Activated T-helper 17 cell treated with anti-CD3 and anti-CD28 coated beads, Interleukin-2, amount 50 U/mL, for 72 hours (primary cell): ENCODE results near the gene CCDC175. TPM values are rescaled to one million over a fixed set of nuclear protein-coding genes. Genes with fewer than 3 reads are reported as not detected.

Source experiments
- ATAC-seq: fragments of 150-1000 bp; cut with Tn5 transposase; replicated peaks from 2 replicates; pipeline ENCODE4 v1.10.0; 2021; ENCODE audit warnings: mild to moderate bottlenecking, moderate library complexity
- H3K27ac Mint-ChIP-seq: one replicate; pipeline ENCODE4 v1.8.0; 2022; ENCODE audit warnings: mixed read lengths
- H3K27me3 Mint-ChIP-seq: one replicate; pipeline ENCODE4 v1.8.0; 2022; ENCODE audit warnings: mixed read lengths
- H3K36me3 Mint-ChIP-seq: one replicate; pipeline ENCODE4 v1.8.0; 2022; ENCODE audit warnings: low read depth, mild to moderate bottlenecking, mixed read lengths
- H3K4me1 Mint-ChIP-seq: one replicate; pipeline ENCODE4 v1.8.0; 2022; ENCODE audit warnings: mixed read lengths
- H3K4me3 Mint-ChIP-seq: one replicate; pipeline ENCODE4 v1.8.0; 2022; ENCODE audit warnings: mild to moderate bottlenecking, mixed read lengths
- H3K9me3 Mint-ChIP-seq: one replicate; pipeline ENCODE4 v1.8.0; 2022; ENCODE audit warnings: mixed read lengths
- total RNA-seq, 2 donors: library from RNA; stranded (reverse); gene quantifications; one replicate each; pipeline ENCODE4 v1.2.3, GENCODE V29; 2022

CCDC175 gene
- total RNA-seq, 2 donors from 2014 or later, result not detected

DNA sequence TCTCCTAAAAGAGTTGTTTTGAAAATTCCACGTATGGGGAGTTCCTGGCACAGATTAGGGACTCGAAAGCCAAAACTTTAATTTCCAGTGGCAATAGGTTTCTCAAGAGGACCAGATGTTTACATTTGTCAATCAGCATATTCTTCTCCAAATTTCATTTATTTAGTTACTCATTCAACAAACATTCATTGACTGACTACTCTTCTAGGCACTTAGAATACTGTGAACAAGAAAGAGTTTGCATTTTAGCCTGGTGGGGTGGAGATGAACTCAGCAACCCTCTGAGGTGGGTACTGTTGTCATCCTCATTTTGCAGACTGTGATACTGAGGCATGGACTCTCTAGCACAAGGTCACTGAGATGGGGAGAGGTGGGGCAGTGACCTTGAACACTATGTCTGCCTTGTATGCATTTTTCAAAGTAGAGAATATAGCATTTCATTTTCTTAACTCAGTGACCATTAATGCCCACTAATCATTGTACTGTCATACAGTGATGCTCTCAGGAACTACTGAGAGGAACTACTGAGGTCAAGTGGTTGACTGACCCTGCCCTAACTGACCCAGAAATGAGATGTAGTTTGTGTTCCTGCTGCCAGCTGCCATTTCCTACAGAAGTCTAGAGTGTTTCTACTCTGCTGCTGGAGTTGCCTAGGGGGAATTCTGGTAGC is 94.6 kb downstream of the CCDC175 start:
- Mint-ChIP-seq H3K27me3 (no peaks in the 10 kb centered on the region), H3K4me1 (peaks cover 31% of the 10 kb centered on the region), H3K4me3 (peak overlapping the region; percentile 86), H3K36me3 (peaks cover 34% of the 10 kb centered on the region), H3K27ac (peak overlapping the region; percentile 58), H3K9me3 (no peaks in the 10 kb centered on the region)
- ATAC-seq, result no peak

DNA sequence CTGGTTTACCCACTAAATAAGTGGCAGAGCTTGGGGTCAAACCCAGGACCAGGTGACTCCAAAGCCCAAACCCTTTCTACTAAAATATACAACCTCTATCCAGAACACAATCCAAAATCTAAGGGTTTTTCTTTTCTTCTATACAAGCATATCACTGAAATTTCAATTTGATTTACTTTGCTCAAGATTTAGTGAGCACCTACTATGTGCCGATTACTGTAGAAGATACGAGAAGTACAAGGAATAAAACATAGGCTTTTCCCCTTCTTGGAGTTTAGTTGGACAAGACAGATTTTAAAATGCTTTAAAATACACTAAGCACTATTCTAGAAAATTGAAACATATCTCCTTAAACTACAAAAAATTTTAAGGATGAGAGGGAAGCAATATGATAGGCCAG is 95.2 kb downstream of the CCDC175 start:
- ATAC-seq, result no peak
- no peaks in the 10 kb centered on the region for H3K27me3 Mint-ChIP-seq
- no peaks in the 10 kb centered on the region for H3K9me3 Mint-ChIP-seq
- peaks cover 34% of the 10 kb centered on the region for H3K36me3 Mint-ChIP-seq
- peak overlapping the region; percentile 61 for H3K27ac Mint-ChIP-seq
- peaks cover 31% of the 10 kb centered on the region for H3K4me1 Mint-ChIP-seq
- H3K4me3 Mint-ChIP-seq, result peak overlapping the region; percentile 86

DNA sequence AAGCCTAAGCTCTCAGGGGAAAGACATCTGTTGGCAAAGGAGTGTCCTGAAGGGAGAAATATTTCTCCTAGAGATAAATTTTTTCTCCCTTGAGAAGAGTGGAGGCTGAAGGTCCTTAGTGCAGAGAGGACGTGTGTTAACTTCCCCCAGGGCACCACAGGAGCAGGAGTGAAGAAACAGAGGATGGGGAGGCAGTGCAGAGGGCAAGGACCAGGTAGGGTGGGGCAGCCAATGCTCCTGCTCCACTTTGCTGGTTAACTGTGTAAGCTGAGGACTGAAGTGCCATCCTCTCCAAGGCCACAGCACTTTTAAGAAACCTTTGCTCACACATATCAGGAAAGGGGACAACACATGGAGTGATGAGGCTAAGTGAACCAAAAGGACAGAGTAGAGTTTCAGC is 96.4 kb downstream of the CCDC175 start:
- ATAC-seq, result no peak
- H3K27me3 Mint-ChIP-seq, result no peaks in the 10 kb centered on the region
- peak overlapping the region; percentile 61 for H3K27ac Mint-ChIP-seq
- peaks cover 44% of the 10 kb centered on the region for H3K36me3 Mint-ChIP-seq
- H3K4me1 Mint-ChIP-seq, result peaks cover 31% of the 10 kb centered on the region
- peak overlapping the region; percentile 86 for H3K4me3 Mint-ChIP-seq
- no peaks in the 10 kb centered on the region for H3K9me3 Mint-ChIP-seq

DNA sequence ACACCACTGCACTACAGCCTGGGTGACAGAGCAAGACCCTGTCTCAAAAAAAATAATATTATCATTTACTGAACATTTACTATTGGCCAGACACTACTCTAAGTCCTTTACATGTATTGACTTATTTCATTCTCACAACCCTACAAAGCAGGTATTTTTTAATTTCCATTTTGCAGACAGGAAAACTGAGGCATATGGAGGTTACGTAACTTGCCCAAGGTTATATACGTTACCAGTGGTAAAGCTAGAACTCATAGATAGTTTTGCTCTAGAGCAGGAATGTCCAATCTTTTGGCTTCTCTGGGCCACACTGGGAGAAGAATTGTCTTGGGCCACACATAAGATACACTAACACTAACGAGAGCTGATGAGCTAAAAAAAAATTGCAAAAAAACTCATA is 98.1 kb downstream of the CCDC175 start:
- Mint-ChIP-seq H3K36me3 (peaks cover 57% of the 10 kb centered on the region), H3K27ac (no peak overlapping the region), H3K9me3 (no peaks in the 10 kb centered on the region), H3K27me3 (no peaks in the 10 kb centered on the region), H3K4me3 (no peak overlapping the region), H3K4me1 (peaks cover 31% of the 10 kb centered on the region)
- ATAC-seq, result no peak

DNA sequence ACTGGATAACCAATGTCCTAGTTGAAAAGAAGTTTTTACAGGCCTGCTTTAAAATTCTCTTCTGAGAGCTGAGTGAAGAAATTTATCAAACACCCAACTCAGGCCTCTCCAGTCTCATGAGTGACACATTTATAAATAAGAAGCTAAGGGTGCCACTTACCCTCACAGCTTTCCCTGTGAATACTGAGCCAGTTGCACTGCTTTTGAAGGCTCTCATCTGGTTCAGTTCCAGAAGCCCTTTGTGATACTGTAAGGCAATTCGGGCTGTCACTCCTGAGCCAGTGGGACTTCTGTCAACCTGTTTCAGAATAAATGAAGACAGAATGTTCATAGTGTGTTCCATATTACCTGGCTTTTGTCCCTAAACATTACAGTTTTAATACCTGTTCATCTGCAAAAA is 100.9 kb downstream of the CCDC175 start:
- no peak for ATAC-seq
- Mint-ChIP-seq H3K4me3 (no peak overlapping the region), H3K9me3 (no peaks in the 10 kb centered on the region), H3K27me3 (no peaks in the 10 kb centered on the region), H3K36me3 (peaks cover 64% of the 10 kb centered on the region), H3K27ac (no peak overlapping the region), H3K4me1 (peaks cover 9% of the 10 kb centered on the region)

DNA sequence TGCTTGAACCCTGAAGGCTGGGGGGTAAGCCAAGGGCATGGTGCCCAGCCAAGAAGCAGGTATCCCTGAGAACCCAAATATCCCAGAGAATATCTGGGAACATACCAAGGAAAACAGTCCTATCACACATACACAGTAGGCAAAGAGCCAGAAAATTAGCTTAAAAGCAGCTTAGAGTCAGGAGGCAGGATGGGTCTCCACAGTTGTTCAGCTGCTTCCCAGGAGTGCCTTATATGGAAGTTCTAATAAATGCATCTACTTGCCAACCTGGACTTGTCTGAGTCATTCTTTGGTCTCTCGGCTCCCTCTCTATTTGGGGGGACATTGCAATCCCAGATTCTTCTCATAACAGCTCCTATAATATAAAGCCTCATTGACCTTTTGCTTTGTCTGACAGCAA is 102.4 kb downstream of the CCDC175 start:
- ATAC-seq, result no peak
- no peaks in the 10 kb centered on the region for H3K27me3 Mint-ChIP-seq
- no peak overlapping the region for H3K27ac Mint-ChIP-seq
- no peaks in the 10 kb centered on the region for H3K9me3 Mint-ChIP-seq
- peaks cover 53% of the 10 kb centered on the region for H3K36me3 Mint-ChIP-seq
- H3K4me1 Mint-ChIP-seq, result no peaks in the 10 kb centered on the region
- no peak overlapping the region for H3K4me3 Mint-ChIP-seq

DNA sequence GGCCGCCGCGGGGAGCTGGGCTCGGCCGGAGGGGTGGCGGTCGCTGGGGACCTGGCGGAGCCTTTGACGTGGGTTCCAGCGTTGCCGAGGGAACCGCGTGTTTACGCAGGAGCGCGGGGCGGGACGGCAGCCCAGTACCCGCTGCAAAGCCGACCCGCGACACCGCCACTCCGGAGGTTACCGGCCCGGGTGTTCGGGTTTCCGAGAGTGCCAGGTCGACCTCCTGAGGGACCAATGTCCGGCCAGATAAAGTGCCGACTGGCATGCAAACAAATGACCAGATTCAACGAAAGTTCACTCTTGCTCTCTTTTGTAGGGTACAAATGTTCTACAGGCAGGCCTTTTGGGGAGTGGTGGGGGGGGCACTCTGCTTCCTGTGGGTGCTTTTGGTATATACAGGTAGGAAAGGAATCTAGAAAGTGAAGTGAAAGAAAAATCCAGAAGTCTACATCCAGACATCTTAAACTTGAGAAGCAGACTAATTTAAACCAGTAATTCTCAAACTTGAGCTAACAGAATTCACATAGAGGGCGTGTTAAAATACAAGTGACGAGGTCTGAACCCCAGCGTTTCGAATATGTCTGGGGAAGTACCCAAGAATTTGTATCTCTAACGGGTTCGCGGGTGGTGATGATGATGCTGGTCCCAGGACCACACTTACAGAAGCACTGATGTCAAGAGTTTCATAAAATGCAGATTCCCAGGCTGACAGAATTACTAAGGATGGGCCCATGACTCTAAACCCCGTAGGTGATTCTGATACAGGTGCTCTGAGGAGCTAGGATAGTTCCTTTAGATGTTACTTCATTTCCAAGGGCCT is 111.1 kb downstream of the CCDC175 start, which contains the start of gene GPR135:
TSS of gene GPR135 (minus strand) at position 65 of the 820 bp plus-strand sequence. CDS start 154 bp downstream, outside the sequence.
- Mint-ChIP-seq H3K4me3 (peak within 1 kb of the TSS; percentile 82), H3K9me3 (no peaks in the 10 kb centered on the region), H3K4me1 (no peaks in the 10 kb centered on the region), H3K27me3 (no peaks in the 10 kb centered on the region), H3K27ac (no peak within 1 kb of the TSS), H3K36me3 (no peaks in the 10 kb centered on the region)
- peak; percentile 34 for ATAC-seq

DNA sequence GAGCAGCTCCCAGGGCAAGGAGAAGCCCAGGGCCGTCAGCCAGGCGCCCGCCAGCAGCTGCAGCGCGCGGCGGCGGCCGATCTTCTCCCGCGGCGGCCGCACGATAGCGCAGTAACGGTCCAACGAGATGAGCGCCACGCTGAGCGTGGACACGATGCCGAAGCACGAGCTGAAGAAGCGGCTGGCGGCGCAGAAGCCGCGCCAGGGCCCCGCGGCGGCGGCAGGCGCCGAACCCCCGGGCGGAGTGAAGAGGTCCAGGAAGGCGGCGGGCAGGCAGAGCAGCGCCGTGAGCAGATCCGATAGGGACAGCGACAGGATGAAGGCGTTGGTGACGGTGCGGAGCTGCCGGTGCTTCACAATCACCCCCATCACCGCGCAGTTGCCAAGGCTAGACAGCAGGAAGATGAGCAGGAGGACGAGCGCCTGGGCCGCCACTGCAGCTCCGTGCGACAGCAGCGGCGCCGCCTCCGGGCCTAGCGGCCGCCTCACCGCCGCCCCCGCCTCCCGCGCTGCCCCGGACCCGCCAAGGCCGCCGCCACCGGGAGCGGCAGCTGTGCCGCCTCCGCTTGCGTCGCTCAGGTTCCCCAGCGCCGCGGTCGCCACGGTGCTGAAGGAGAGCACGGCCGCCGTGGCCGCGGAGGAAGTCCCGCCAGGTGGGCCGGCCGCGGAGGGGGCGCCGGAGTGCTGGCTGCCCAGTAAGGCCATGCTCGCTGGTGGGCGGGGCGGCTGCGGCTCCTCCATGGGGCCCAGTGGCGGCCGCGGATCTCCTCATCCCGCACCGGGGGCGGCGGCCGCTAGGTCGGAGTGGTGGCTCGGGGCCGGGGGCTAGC is 111.9 kb downstream of the CCDC175 start:
- Mint-ChIP-seq H3K4me1 (no peaks in the 10 kb centered on the region), H3K9me3 (no peaks in the 10 kb centered on the region), H3K36me3 (no peaks in the 10 kb centered on the region), H3K4me3 (peak overlapping the region; percentile 82), H3K27me3 (no peaks in the 10 kb centered on the region), H3K27ac (no peak overlapping the region)
- peak; percentile 76 for ATAC-seq

DNA sequence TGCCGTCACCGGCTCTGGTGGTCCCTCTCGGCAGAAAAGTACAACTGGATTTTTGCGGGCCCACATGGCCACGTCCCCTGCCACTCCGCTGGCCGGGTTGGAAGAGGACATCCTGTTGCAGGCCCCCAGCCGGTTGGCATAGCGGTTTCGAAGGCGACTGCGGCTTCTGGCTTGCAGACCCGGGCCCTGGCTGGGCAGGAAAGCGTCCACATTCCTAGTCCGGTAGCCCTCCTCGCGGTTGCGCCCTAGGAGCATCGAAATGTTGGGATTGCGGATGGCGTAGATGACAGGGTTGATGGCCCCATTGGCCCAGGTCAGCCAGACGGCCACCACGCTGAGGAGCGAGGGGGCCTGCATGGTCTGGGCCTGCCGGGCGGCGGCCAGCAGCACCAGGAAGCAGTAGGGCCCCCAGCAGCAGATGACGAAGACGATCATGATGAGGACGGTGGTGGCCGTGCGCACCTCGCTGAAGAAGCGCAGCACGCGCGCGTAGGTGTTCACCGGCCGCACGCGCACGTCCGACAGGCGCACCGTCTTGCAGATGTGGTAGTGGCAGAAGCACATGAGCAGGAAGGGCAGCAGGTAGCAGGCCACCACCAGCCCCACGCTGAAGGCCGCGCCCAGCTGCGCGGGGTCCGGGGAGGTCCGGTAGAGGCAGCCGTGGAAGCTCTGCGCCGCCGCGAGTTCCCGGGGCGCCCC is 112.7 kb downstream of the CCDC175 start:
- no peaks in the 10 kb centered on the region for H3K9me3 Mint-ChIP-seq
- peak overlapping the region; percentile 82 for H3K4me3 Mint-ChIP-seq
- no peaks in the 10 kb centered on the region for H3K27me3 Mint-ChIP-seq
- peak; percentile 68 for ATAC-seq
- no peaks in the 10 kb centered on the region for H3K4me1 Mint-ChIP-seq
- H3K36me3 Mint-ChIP-seq, result no peaks in the 10 kb centered on the region
- H3K27ac Mint-ChIP-seq, result no peak overlapping the region

DNA sequence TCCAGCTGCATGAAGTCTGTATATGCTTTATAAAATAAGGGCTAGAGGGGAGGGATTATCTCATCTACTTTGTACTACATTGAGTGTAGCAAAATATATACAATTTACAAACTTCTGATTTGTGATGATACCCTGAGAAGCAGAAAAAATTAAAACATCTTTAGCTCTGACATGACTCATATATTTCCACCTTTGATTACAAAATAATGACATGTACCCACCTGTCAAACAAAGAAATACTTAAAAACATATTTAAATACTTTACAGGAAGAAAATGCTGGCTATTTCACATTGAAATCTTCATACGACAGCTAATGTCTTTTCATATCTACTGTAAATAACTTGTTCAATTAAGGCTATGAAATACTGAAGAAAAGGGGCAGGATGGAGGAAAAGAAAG is 114.7 kb downstream of the CCDC175 start:
- Mint-ChIP-seq H3K27me3 (no peaks in the 10 kb centered on the region), H3K27ac (no peak overlapping the region), H3K36me3 (peaks cover 8% of the 10 kb centered on the region), H3K9me3 (no peaks in the 10 kb centered on the region), H3K4me1 (no peaks in the 10 kb centered on the region), H3K4me3 (no peak overlapping the region)
- ATAC-seq, result no peak

DNA sequence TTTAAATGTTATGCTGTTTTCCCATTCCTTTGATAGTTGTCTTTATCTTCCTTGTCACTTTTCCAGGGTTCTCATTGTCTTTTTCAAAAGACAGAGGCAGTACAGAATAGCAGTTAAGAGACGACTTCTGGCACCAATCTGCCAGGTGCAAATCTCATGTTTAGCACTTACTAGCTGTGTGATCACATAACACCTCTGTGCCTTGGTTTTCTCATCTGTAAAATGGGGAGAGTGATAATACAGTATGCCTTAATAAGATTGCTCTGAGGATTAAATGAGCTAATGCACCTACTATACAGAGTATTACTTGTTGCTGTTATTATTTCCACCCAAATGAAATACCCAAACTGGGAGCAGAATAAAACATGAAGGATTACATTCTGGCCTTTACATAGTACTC is 116.2 kb downstream of the CCDC175 start:
- H3K4me1 Mint-ChIP-seq, result no peaks in the 10 kb centered on the region
- no peaks in the 10 kb centered on the region for H3K27me3 Mint-ChIP-seq
- H3K9me3 Mint-ChIP-seq, result no peaks in the 10 kb centered on the region
- ATAC-seq, result no peak
- no peak overlapping the region for H3K4me3 Mint-ChIP-seq
- H3K27ac Mint-ChIP-seq, result no peak overlapping the region
- H3K36me3 Mint-ChIP-seq, result peaks cover 11% of the 10 kb centered on the region

DNA sequence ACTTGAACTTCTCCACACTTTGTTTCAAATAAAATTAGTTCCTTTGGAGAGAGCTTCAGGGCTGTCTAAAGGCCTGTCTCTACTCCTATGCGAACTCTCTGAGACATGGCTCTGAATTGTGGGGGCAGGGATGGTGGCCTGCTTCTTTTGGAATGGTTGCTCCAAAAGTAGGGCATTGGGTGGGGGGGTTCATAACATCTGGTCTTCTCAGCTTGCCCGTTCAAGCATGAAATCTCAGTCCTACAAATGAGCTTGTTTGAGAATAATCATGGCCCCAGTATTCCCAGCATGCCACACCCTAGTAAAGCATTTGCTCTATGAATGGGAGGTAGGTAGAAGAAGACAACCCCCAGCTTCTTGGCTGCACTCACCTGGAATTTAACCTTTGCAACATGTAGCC is 118.1 kb downstream of the CCDC175 start:
- Mint-ChIP-seq H3K36me3 (peaks cover 11% of the 10 kb centered on the region), H3K4me1 (no peaks in the 10 kb centered on the region), H3K9me3 (no peaks in the 10 kb centered on the region), H3K27ac (no peak overlapping the region), H3K4me3 (no peak overlapping the region), H3K27me3 (no peaks in the 10 kb centered on the region)
- no peak for ATAC-seq

DNA sequence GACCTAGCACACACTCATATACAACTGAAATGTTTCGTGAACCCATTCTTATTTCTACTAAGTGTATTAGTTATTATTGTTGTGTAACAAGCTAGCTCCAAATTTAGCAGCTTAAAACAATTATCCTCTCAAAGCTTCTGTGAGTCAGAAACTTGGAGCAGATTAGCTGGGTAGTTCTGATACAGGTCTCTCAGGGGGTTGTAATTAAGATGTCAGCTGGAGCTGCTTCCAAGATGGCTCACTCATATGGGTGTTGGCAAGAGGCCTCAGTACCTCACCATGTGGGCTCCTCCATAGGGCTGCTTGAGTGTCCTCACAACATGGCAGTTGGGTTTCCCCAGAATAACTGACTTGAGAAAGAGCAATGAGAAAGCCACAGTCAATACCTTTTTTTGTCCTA is 121.2 kb downstream of the CCDC175 start:
- Mint-ChIP-seq H3K4me1 (no peaks in the 10 kb centered on the region), H3K27me3 (no peaks in the 10 kb centered on the region), H3K9me3 (no peaks in the 10 kb centered on the region), H3K36me3 (peaks cover 11% of the 10 kb centered on the region), H3K27ac (no peak overlapping the region), H3K4me3 (no peak overlapping the region)
- ATAC-seq, result no peak
